ENCODE results near the gene COMMD9.

- TF ChIP-seq CTCF (IDR thresholded peaks at IDR 0.05) (no peak), POLR2AphosphoS5 (IDR thresholded peaks at IDR 0.05; ENCODE audit: insufficient read depth in 1 of 2, low read depth in 1 of 2) (no peak)
Measured at GRCh38 chr11:36249246-36249645, 40.0 kb downstream of the COMMD9 start.
